Endothelial cell of umbilical vein (primary cell): ENCODE measurements around the gene S100A13.

ENCODE experiments used
- EZH2 ChIP-seq: IDR thresholded peaks from 2 replicates; pipeline ENCODE4 v1.6.1; 2012; ENCODE audit warnings: borderline replicate concordance, low read depth, mild to moderate bottlenecking, moderate library complexity, low read length, inconsistent platforms; ENCODE audit not compliant: severe bottlenecking
- FOS ChIP-seq: IDR thresholded peaks from 2 replicates; pipeline ENCODE4 v1.6.1; 2011; ENCODE audit warnings: mild to moderate bottlenecking, low read length, moderate library complexity, borderline replicate concordance; ENCODE audit not compliant: insufficient read depth
- GATA2 ChIP-seq: IDR thresholded peaks from 2 replicates; pipeline ENCODE4 v1.7.0; 2011; ENCODE audit warnings: low read depth, mild to moderate bottlenecking, moderate library complexity, mixed read lengths, low read length; ENCODE audit not compliant: insufficient read length, insufficient read depth
- JUN ChIP-seq: IDR thresholded peaks from 2 replicates; pipeline ENCODE4 v1.6.1; 2011; ENCODE audit warnings: borderline replicate concordance, low read depth; ENCODE audit not compliant: insufficient read length, insufficient read depth
- MYC ChIP-seq: IDR thresholded peaks from one replicate; pipeline ENCODE4 v1.6.1; 2011; ENCODE audit warnings: mild to moderate bottlenecking, low read depth, low read length
- POLR2A ChIP-seq: IDR thresholded peaks from 2 replicates; pipeline ENCODE4 v1.6.1; 2012; ENCODE audit warnings: low read depth, mild to moderate bottlenecking, control low read depth, low read length
- POLR2AphosphoS5 ChIP-seq: IDR thresholded peaks from 2 replicates; pipeline ENCODE4 v1.6.1; 2012; ENCODE audit warnings: low read depth, mild to moderate bottlenecking, control low read depth, low read length, moderate library complexity; ENCODE audit not compliant: insufficient read depth
- TF ChIP-seq, protein P1 (sequence below), 2 donors: IDR thresholded peaks; 1 replicate in 1 of 2; 2 replicates in 1 of 2; pipeline ENCODE4 v1.5.1; 2011; ENCODE audit warnings: low read length in 2 of 2, mild to moderate bottlenecking in 2 of 2, moderate library complexity in 2 of 2, control low read depth in 1 of 2, inconsistent platforms in 1 of 2, low read depth in 1 of 2; ENCODE audit not compliant: insufficient read depth in 1 of 2; ENCODE audit errors: extremely low read depth in 1 of 2
- TF ChIP-seq, protein P2 (sequence below): IDR thresholded peaks from 2 replicates; pipeline ENCODE4 v1.6.1; 2011; ENCODE audit not compliant: insufficient read depth, insufficient read length

DNA sequence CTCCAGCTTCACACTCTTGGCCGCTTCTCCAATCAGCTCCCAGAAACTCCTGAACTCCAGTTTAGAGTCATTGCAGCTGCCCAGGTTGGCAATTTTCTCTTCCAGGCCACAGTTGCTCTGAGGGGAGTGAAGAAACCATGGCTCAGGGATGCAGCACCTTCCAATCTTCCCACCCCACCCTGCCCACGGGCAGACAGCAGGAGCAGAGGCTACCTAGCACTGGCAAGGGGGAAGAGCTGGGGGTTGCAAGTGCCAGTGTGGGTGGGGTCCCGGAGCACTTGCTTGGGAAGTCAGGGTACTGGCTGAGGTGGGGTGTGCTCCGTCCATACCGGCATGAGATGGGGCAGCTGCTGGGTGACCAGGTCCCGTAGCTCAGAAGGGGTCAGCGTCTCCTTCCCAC, 12.4 kb downstream of the S100A13 start:
- TF ChIP-seq POLR2A = no peak
- TF ChIP-seq, protein P1, sequence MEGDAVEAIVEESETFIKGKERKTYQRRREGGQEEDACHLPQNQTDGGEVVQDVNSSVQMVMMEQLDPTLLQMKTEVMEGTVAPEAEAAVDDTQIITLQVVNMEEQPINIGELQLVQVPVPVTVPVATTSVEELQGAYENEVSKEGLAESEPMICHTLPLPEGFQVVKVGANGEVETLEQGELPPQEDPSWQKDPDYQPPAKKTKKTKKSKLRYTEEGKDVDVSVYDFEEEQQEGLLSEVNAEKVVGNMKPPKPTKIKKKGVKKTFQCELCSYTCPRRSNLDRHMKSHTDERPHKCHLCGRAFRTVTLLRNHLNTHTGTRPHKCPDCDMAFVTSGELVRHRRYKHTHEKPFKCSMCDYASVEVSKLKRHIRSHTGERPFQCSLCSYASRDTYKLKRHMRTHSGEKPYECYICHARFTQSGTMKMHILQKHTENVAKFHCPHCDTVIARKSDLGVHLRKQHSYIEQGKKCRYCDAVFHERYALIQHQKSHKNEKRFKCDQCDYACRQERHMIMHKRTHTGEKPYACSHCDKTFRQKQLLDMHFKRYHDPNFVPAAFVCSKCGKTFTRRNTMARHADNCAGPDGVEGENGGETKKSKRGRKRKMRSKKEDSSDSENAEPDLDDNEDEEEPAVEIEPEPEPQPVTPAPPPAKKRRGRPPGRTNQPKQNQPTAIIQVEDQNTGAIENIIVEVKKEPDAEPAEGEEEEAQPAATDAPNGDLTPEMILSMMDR (IDR thresholded peaks at IDR 0.05; ENCODE audit: extremely low read depth in 1 of 2, insufficient read depth in 1 of 2, low read depth in 1 of 2, low read length in 2 of 2) = no peak
- no peak for TF ChIP-seq EZH2
- TF ChIP-seq, protein P2, sequence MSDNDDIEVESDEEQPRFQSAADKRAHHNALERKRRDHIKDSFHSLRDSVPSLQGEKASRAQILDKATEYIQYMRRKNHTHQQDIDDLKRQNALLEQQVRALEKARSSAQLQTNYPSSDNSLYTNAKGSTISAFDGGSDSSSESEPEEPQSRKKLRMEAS = no peak
- TF ChIP-seq POLR2AphosphoS5 = no peak
- no peak for TF ChIP-seq JUN
- TF ChIP-seq GATA2 = no peak
- TF ChIP-seq MYC = no peak
- no peak for TF ChIP-seq FOS
